ENCODE data around the gene RAD9A. TPM values are rescaled to one million over a fixed set of nuclear protein-coding genes. Genes with fewer than 3 reads are reported as not detected.

The RAD9A gene
- total RNA-seq, result 26.6 TPM

DNA sequence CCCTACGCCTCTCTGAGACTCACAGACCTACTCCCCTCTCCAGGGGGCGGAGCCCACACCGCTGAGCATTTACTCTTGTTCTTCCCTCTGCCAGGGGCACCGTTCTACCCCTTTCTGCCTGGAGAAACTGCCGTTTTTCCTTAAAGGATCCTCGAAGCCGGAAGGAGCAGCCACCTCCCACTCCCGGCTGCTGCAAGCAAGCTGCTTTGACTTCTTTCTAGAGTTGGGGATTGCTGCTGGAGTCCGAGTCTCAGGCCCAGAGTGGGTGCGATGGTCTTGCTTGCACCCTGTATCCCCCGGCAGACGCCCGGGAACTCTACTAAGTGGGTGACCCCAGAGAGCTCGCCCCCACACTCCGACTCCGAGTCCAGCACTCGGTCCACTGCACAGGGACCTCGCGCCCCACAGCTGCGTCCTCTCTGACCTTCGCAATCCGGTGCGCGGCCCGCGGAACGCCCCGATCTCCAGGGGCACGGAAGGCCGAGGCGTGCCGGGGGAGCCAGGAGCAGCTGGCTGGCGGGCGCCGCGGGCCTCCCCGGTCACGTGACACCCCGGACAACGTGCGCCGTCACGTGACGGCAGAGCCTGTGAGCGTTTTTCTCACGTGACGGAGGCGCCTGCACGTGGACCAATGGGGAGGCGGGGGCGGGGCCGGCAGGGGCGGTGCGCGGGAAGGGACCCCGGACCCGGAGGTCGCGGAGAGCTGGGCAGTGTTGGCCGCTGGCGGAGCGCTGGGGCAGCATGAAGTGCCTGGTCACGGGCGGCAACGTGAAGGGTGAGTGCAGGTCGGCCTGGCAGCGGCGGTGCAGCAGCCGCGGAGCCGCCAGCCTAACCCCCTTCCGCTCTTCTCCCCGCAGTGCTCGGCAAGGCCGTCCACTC is at the start of gene RAD9A:
RAD9A (plus strand) TSS at position 683 of the 879 bp plus-strand sequence; CDS start at position 742, 59 bp downstream.

DNA sequence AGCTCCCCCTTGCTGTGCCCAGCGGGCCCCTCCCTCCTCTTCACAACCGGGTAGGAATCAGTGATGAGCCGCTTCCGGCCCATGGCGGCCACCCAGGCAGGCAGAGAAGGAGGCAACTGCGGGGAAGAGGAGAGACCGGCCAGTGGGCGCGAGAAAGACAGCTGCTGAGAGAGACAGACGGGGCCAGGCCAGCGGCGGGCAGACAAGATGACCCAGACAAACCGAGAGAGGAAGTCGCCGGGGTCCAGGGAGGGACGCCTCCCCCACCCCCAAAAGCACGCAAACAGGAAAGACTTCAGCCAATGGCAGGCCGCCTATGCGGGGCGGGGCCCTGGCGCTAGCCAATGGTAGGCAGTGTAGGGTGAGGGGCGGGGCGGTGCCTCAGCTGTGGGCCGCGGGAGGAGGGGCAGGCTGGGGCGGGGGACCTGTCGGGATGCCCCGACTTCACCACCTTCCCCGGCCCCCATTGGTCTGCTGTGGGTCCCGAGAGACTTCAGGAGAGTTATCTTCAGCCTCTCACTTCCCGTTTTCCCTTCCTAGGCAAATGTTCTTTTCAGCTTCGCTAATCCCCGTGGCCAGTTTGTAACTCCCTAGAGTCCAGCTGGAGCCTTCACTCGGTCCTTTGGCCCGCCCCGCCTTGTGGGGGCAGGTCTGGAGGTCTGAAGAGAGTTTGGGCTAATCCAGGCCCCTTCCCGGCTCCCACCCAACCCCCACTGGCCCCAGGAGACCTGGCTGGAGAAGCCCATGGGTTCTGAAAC is 38.3 kb upstream of the RAD9A start, which contains the start of gene POLD4:
POLD4 (minus strand) TSS at position 230 of the 758 bp plus-strand sequence; CDS start at position 83, 147 bp downstream.

DNA sequence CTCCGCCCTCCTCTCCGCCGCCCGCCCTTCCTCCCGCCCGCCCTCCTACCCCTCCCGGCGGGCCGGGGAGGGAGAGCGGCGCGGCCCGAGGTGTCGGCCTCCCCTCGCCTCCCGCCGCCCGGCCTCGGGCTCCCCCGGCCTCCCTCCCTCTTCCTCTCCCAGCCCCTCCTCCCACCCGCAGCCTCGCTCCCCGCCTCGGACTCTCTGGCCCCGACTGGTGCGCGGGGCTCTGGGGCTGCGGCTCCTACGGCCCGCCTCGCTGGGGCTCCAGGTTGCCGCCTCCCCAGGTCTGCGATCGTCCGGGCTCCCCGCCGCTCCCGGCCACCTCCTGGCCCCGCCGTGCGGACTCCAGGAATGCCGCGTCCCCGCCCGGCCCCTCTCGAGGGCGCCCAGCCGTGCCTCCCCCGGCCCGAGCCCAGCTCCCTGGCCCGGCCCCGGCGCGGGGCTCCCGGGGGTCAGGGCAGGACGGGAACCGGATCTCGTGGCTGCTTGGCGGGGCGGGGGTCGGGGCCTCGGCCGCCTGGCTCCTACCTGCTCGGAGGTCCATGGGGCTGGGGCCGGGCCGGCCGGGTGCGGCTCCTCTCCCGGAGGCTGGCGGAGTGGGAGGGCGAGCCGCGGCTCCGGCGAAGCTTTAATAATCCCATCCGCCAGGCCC is 18.7 kb upstream of the RAD9A start, which contains the start of gene CLCF1:
CLCF1 (minus strand) TSS at position 606 of the 655 bp plus-strand sequence; CDS start at position 547, 59 bp downstream.

DNA sequence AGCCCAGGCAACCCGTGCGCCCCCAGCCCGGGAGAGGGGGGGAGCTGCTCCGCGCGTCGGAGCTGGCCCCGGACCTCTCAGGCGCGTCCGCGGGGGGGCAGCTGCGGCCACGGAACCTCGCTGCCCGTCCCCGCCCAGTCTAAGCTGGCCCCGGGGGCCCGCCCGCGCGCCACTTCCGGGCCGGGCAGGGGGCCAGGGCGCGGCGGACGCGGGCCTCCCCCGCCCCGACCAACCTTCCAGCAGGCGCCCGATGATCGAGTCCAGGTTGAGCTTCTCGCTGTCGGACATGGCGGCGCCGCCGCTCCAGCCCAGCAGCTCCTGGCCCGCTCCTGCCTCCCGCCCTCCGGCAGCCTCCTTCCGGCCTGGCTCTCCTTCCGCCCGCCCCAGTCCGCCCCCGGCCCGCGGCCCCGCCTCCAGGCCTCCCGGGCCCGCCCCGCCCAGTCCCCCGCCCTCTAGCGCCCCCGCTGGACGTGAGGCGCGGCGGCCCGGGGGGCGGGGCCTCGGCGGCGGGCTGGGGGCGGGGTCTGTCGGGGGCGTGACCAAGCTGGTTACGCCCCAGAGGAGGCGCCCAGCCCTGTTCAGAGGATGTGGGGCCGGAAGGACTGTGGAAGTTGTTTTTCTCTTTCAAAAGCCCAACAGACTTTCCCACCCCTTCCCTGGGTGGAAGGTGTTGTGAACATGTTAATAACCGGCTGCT is 9.9 kb downstream of the RAD9A start, which contains the start of gene PPP1CA:
PPP1CA (minus strand) TSS at position 364 of the 697 bp plus-strand sequence; CDS start at position 288, 76 bp downstream.

DNA sequence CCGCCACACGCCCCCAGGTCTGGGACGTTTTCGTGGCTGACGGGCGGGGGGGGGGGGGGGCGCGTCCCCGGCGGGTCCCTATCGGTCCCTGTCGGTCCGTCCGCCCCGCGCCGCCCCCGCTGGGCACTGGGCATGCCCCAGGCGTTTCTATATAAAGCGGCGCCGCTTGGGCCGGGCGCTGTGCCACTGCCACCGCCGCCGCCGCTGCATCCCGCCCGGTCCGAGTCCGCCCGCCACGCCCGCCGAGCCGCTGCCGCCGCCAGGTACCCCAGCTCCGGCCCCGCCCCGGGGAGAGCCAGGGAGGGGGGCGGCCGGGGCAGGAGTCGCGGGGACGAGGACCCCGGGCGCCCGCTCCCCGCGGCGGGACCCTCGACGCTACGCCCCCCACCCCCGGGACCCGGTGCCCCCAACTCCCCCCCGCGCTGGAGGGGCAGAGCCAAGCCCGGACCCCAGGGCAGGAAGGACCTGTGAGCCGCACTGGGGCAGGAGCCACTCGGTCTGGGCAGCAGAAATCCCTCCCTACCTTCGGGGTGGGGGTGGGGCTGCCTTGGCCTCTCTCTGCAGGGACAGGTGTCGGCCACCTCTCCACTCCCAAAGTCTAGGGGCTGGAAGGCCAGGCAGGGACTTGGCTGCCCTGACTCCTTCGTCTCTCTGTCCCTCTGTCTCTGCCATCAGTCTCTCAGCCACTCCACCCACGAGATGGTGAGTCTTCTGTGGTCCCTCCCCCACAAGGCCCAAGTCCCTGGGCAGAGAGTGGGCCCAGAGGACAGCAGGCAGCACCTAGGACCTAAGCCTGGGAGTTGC is 23.9 kb downstream of the RAD9A start, which contains the start of gene CARNS1:
CARNS1 (plus strand) TSS at position 178 of the 804 bp plus-strand sequence; CDS start at position 700, 522 bp downstream.

DNA sequence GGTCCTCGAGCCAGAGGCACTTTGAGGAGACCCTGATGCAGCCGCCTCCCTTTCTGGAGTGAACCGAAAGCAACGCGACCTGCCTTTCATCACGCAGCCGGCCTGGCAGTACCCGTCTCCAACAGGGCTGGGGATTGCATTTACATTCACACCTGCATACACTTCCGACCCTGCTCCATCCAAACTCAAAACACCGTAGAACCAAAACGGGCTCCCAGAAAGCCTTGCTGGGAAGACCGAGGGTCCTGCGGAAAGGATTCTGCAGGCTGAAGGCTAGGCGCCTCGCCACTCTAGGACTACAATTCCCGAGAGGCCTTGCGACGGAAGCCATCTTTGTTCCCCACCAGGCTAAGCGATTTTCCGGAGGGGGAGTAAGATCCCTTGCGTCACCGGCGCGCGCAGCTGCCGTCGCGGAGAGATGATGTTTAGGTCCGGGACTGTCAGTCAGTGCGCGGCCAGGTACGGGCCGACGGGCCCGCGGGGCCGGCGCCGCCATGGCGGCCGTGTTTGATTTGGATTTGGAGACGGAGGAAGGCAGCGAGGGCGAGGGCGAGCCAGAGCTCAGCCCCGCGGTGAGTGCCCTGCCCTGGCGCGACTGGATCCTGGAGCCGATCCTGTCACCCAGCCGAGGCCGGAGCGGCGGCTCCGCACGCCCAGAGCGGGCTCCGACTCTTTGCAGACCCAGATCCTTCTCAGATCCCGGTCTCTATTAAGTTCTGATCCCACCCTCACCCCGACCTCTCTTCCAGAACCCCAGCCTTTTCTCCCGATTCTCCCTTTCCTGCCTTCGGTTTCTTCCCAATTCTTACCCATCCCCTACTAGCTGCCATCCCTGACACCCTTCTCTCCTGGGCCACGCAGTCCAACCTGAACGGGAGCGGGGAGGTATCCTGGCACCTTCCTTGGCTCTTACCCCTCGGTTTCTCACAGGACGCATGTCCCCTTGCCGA is 36.5 kb downstream of the RAD9A start, which contains the start of gene RPS6KB2:
RPS6KB2 (plus strand) TSS at position 443 of the 950 bp plus-strand sequence; CDS start at position 495, 52 bp downstream.

DNA sequence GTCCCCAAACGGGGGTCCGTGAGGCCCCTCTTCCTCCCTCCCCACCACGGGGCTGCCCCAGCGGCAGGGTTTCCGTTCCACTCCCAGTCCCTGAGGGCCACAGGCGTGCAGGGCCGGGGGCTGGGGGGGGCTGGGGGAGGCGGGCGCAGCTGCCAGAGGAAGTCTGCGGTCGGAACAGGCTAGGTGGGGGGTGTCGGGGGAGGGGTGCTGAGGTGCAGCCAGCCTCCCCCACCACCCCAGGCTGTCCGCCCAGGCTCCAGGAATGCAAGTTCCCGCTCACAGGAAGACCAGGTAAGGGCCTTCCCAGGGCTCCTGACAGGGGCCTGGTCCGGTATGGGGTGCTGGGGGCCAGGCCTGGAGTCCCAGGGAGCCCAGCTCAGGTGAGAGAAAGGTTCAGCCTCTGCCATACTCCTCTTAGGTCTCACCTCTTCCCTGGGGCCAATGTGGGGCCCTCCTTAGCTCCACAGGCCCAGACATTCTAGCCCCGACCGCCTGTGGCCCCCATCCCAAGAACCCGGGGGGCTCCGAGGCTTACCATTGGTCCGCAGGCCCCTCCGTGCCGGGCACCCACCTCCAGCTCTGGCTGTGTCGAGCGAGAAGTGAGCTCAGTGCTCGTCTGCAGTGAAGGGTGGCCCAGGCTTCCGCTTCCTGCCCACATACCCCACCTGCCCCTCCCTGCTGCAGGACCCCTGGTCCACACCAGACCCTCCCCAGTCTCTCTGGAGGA is 45.5 kb downstream of the RAD9A start, which contains the start of gene PTPRCAP:
PTPRCAP (minus strand) TSS at position 601 of the 727 bp plus-strand sequence; CDS start at position 538, 63 bp downstream.

Other genes starting within 250 kb of the RAD9A start
- 36.3 TPM for gene GRK2, start 125.5 kb upstream of the RAD9A start, total RNA-seq
- 46.7 TPM for gene ANKRD13D, start 102.7 kb upstream of the RAD9A start, total RNA-seq
- gene SSH3, start 88.5 kb upstream of the RAD9A start, total RNA-seq, result 29.1 TPM
- 11.1 TPM for gene POLD4, start 38.4 kb upstream of the RAD9A start, total RNA-seq
- 2.9 TPM for gene CLCF1, start 18.4 kb upstream of the RAD9A start, total RNA-seq
- 85.5 TPM for gene PPP1CA, start 9.9 kb downstream of the RAD9A start, total RNA-seq
- 1.4 TPM for gene TBC1D10C, start 12.1 kb downstream of the RAD9A start, total RNA-seq
- 5.1 TPM for gene CARNS1, start 23.7 kb downstream of the RAD9A start, total RNA-seq
- 41.7 TPM for gene RPS6KB2, start 36.5 kb downstream of the RAD9A start, total RNA-seq
- gene PTPRCAP, start 45.7 kb downstream of the RAD9A start, total RNA-seq, result 0.71 TPM
- gene CORO1B, start 51.5 kb downstream of the RAD9A start, total RNA-seq, result 55.3 TPM
- not detected for gene GPR152, start 60.7 kb downstream of the RAD9A start, total RNA-seq
- gene CABP4, start 63.4 kb downstream of the RAD9A start, total RNA-seq, result 6.3 TPM
- gene TMEM134, start 77.3 kb downstream of the RAD9A start, total RNA-seq, result 73.1 TPM
- 49.3 TPM for gene AIP, start 91.0 kb downstream of the RAD9A start, total RNA-seq
- 79.8 TPM for gene PITPNM1, start 113.4 kb downstream of the RAD9A start, total RNA-seq
- gene CDK2AP2, start 116.2 kb downstream of the RAD9A start, total RNA-seq, result 13.1 TPM
- gene CABP2, start 131.5 kb downstream of the RAD9A start, total RNA-seq, result 5.6 TPM
- gene GSTP1, start 191.8 kb downstream of the RAD9A start, total RNA-seq, result 417 TPM
- 186 TPM for gene NDUFV1, start 214.9 kb downstream of the RAD9A start, total RNA-seq
- gene NUDT8, start 238.0 kb downstream of the RAD9A start, total RNA-seq, result 3.7 TPM
- not detected for gene TBX10, start 247.8 kb downstream of the RAD9A start, total RNA-seq